ENCODE results near the gene GNA15.
"Not testable (repeated sequence)": the region's sequence is repeated elsewhere in the genome, so short reads cannot be mapped to it uniquely, and the experiment has no call there.

DNA sequence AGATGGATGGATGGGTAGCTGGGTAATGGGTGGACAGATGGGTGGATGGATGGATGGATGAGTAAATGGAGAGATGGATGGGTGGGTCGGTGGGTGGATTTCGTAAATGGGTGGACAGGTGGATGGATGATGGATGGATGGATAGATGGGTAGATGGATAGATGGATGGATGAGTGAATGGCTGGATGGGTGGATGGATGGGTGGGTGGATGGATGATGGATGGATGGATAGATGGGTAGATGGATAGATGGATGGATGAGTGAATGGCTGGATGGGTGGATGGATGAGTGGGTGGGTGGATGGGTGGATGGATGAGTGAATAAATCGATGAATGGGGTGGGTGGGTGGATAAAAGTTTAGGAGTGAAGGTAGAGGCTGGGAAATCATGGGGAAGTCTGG lies 18.6 kb downstream of the GNA15 start:
- TF ChIP-seq, protein P1, sequence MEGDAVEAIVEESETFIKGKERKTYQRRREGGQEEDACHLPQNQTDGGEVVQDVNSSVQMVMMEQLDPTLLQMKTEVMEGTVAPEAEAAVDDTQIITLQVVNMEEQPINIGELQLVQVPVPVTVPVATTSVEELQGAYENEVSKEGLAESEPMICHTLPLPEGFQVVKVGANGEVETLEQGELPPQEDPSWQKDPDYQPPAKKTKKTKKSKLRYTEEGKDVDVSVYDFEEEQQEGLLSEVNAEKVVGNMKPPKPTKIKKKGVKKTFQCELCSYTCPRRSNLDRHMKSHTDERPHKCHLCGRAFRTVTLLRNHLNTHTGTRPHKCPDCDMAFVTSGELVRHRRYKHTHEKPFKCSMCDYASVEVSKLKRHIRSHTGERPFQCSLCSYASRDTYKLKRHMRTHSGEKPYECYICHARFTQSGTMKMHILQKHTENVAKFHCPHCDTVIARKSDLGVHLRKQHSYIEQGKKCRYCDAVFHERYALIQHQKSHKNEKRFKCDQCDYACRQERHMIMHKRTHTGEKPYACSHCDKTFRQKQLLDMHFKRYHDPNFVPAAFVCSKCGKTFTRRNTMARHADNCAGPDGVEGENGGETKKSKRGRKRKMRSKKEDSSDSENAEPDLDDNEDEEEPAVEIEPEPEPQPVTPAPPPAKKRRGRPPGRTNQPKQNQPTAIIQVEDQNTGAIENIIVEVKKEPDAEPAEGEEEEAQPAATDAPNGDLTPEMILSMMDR (IDR thresholded peaks at IDR 0.05; ENCODE audit: low read length), result not testable (repeated sequence)
- TF ChIP-seq EZH2 (IDR thresholded peaks at IDR 0.05; ENCODE audit: borderline replicate concordance, low read length), result not testable (repeated sequence)
